Ovary (tissue), 3 donors: ENCODE data around the gene GPR3.

ENCODE experiments used
- CTCF ChIP-seq, 3 donors: fragments of 450-650 bp in 2 of 3; fragments of 200-600 bp in 1 of 3; IDR thresholded peaks; one replicate each; pipeline versions ENCODE4 v1.5.1 to v1.8.0; 2016 to 2022; ENCODE audit warnings: antibody characterized with exemption in 3 of 3, mild to moderate bottlenecking in 1 of 3
- POLR2A ChIP-seq: fragments of 450-650 bp; IDR thresholded peaks from one replicate; pipeline ENCODE4 v1.6.1; 2017; ENCODE audit warnings: antibody characterized with exemption, mild to moderate bottlenecking, moderate library complexity
- donor health status: DM: no; HTN: no; CAD: no.

DNA sequence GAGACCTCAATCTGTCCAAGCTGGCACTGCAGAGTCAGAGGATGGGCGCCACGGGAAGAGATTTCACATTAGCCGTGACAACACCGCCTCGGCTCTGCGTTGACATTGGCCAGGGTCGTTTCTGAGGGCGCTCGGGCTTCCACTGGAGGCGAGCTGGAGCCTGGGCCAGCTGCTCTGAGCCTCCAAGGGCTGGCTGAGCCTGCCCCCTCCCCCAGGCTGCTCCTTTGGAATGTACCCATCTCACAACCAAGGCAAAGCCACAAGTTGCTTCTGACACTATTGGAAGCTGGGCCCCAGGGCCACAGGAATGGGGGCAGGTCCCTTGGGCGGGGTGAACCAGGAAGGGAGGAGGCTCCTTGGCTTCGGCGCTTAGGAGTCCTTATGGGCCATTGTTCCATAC, 12.7 kb downstream of the GPR3 start:
- TF ChIP-seq CTCF (IDR thresholded peaks at IDR 0.05), result no peak
- no peak for TF ChIP-seq POLR2A
